ENCODE measurements around the gene GID8. TPM values are rescaled to one million over a fixed set of nuclear protein-coding genes. Genes with fewer than 3 reads are reported as not detected.

The GID8 gene
- total and polyA plus RNA-seq, 2 of the 13 experiments (the other 11 are each of a cell fraction or from before 2014, with no cell fraction given), result 39.6 to 59.8 TPM

GRCh38 chr20:62906647-62907375 lies 31.1 kb upstream of the GID8 start (continued):
- 0 out of 2 replicates have a peak, but pooled peaks have one; percentile 45 for TF ChIP-seq ZSCAN31 (CRISPR knock-in tag; IDR thresholded peaks at IDR 0.05; ENCODE audit: low read depth)
- TF ChIP-seq, protein P1, sequence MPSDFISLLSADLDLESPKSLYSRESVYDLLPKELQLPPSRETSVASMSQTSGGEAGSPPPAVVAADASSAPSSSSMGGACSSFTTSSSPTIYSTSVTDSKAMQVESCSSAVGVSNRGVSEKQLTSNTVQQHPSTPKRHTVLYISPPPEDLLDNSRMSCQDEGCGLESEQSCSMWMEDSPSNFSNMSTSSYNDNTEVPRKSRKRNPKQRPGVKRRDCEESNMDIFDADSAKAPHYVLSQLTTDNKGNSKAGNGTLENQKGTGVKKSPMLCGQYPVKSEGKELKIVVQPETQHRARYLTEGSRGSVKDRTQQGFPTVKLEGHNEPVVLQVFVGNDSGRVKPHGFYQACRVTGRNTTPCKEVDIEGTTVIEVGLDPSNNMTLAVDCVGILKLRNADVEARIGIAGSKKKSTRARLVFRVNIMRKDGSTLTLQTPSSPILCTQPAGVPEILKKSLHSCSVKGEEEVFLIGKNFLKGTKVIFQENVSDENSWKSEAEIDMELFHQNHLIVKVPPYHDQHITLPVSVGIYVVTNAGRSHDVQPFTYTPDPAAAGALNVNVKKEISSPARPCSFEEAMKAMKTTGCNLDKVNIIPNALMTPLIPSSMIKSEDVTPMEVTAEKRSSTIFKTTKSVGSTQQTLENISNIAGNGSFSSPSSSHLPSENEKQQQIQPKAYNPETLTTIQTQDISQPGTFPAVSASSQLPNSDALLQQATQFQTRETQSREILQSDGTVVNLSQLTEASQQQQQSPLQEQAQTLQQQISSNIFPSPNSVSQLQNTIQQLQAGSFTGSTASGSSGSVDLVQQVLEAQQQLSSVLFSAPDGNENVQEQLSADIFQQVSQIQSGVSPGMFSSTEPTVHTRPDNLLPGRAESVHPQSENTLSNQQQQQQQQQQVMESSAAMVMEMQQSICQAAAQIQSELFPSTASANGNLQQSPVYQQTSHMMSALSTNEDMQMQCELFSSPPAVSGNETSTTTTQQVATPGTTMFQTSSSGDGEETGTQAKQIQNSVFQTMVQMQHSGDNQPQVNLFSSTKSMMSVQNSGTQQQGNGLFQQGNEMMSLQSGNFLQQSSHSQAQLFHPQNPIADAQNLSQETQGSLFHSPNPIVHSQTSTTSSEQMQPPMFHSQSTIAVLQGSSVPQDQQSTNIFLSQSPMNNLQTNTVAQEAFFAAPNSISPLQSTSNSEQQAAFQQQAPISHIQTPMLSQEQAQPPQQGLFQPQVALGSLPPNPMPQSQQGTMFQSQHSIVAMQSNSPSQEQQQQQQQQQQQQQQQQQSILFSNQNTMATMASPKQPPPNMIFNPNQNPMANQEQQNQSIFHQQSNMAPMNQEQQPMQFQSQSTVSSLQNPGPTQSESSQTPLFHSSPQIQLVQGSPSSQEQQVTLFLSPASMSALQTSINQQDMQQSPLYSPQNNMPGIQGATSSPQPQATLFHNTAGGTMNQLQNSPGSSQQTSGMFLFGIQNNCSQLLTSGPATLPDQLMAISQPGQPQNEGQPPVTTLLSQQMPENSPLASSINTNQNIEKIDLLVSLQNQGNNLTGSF (CRISPR knock-in tag; IDR thresholded peaks at IDR 0.05), result no peak

DNA sequence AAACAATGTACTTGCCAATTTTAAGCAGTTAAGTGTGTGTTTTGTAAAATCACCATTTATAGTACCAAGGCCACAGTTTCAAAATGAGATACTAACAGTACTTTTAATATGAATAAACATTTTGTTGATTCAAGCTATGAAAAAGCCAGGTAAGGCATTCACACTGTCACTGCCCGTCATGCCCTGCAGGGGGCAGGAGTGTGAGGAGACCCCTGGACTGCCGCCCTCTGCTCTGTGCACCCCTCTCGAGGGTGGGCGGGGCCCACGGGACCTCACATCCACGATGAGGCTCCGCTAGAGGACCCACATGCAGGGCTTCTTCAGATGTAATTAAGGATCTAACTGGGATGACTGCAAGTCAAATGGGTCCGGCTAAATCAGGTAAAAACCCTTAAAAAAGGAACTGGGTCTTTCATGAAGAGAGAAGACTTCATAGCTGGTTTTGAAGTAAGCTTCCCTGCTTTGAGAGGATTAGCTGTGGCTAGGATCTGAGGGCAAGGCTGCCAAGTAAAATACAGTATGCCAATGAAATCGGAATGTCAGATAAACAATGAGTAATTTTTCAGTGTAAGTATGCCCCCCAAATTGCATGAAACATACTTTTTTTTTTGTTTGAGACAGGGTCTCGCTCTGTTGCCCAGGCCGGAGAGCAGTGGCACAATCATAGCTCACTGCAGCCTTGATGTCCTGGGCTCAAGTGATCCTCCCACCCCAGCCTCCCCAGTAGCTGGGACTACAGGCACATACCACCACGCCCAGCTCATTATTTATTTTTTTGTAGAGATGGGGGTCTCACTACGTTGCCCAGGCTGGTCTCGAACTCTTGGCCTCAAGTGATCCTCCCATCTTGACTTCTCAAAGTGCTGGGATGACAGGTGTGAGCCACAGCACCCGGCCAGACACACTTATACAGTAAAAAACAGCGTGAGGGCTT lies 30.3 kb upstream of the GID8 start:
- ATAC-seq (peak; percentile 75), FAIRE-seq (no peak), DNase-seq (ENCODE audit: low spot score) (peak; percentile 58)
- H3K79me2 ChIP-seq (ENCODE audit: insufficient read depth, low read length), result peaks cover 57% of the 10 kb centered on the region
- BruUV-seq (replicated peaks), result no TSS peak
- no peak overlapping the region for H2AFZ ChIP-seq (ENCODE audit: low read length)
- no peak overlapping the region for H3K9ac ChIP-seq (ENCODE audit: insufficient read depth, low read depth, low read length)
- CTCF ChIA-PET (ENCODE audit: low intra/inter-chr PET ratio, low total read pairs), result interaction anchor here (1.3 to 2.0 kb wide), 3 partner anchors 11 to 101 kb away, joined by 6 to 13 read pairs (median 11); no protein-coding TSS in a partner anchor
- no peaks in the 10 kb centered on the region for H3K27me3 ChIP-seq (ENCODE audit: control insufficient read depth in 1 of 2, insufficient read depth in 2 of 2, low read length in 2 of 2)
- H3K4me3 ChIP-seq (replicated peaks in 1 of 3; ENCODE audit: insufficient read depth in 1 of 3, low read depth in 2 of 3, low read length in 3 of 3), result no peak overlapping the region
- no peaks in the 10 kb centered on the region for H3K9me3 ChIP-seq (ENCODE audit: low read length)
- 88% methylated on average over 16 of the region's 16 CpGs for WGBS (ENCODE audit: low lambda C conversion rate)
- in situ Hi-C loops (cut with HindIII; ENCODE audit: extremely low pct_ligation_motif_present, low pct_unique_long_range_greater_than_20kb), result no loop called here
- intact Hi-C loops (cut with micrococcal nuclease; ENCODE audit: unreplicated experiment), result no loop called here
- H3K36me3 ChIP-seq (replicated peaks in 1 of 2; ENCODE audit: control insufficient read depth in 1 of 2, insufficient read depth in 2 of 2, low read length in 2 of 2), result peaks cover 72 to 97% of the 10 kb centered on the region in 2 experiments
- peaks cover 1% of the 10 kb centered on the region for H3K4me1 ChIP-seq (ENCODE audit: insufficient read depth, low read length)
- POLR2A ChIA-PET, result interaction anchor here (1.1 to 1.4 kb wide), 2 partner anchors 9 to 33 kb away, joined by 3 to 7 read pairs; no protein-coding TSS in a partner anchor
- H3K27ac ChIP-seq (ENCODE audit: extremely low read length, insufficient read depth, low read length), result no peak overlapping the region
- peaks cover 45% of the 10 kb centered on the region for H4K20me1 ChIP-seq (ENCODE audit: insufficient read depth, low read length)
- no peak overlapping the region for H3K4me2 ChIP-seq (ENCODE audit: low read depth, low read length)
- TF ChIP-seq MTA1 (CRISPR knock-in tag; IDR thresholded peaks at IDR 0.05; ENCODE audit: borderline replicate concordance) (no peak), ATF2 (CRISPR knock-in tag; IDR thresholded peaks at IDR 0.05) (0 out of 2 replicates have a peak, but pooled peaks have one; percentile 36), CTCF (CRISPR knock-in tag; IDR thresholded peaks at IDR 0.05) (peak; percentile 77), KAT8 (CRISPR knock-in tag; IDR thresholded peaks at IDR 0.05) (peak; percentile 34; the same call in 1 of the 2 replicates), ZNF773 (CRISPR knock-in tag; IDR thresholded peaks at IDR 0.05; ENCODE audit: borderline replicate concordance) (no peak), KLF9 (CRISPR knock-in tag; IDR thresholded peaks at IDR 0.05; ENCODE audit: low read depth) (no peak), CBFB (CRISPR knock-in tag; IDR thresholded peaks at IDR 0.05) (no peak)
- TF ChIP-seq, protein P2, sequence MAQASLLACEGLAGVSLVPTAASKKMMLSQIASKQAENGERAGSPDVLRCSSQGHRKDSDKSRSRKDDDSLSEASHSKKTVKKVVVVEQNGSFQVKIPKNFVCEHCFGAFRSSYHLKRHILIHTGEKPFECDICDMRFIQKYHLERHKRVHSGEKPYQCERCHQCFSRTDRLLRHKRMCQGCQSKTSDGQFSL (CRISPR knock-in tag; IDR thresholded peaks at IDR 0.05), result 0 out of 2 replicates have a peak, but pooled peaks have one; percentile 55
